ENCODE results near the gene TTYH3.

DNA sequence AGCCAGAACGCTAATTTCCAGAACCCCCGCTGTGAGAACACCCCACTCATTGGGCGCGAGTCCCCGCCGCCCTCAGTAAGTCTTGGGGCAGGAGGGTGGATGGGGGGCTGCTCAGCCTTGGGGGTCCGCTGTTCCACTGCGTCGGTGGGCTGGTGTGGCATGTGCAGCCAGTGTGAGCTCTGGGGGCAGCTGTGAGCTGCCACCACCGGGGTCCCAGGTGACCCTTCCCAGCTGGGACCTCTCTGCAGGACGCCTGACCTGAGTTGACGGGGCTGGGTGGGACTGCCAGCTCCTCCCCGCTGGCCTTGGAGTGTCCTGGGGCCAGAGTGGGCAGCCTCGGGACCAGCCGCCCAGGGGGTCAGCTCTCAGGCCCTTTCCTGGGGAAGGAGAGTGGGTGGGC, 27.2 kb downstream of the TTYH3 start:
- TF ChIP-seq, protein P1, sequence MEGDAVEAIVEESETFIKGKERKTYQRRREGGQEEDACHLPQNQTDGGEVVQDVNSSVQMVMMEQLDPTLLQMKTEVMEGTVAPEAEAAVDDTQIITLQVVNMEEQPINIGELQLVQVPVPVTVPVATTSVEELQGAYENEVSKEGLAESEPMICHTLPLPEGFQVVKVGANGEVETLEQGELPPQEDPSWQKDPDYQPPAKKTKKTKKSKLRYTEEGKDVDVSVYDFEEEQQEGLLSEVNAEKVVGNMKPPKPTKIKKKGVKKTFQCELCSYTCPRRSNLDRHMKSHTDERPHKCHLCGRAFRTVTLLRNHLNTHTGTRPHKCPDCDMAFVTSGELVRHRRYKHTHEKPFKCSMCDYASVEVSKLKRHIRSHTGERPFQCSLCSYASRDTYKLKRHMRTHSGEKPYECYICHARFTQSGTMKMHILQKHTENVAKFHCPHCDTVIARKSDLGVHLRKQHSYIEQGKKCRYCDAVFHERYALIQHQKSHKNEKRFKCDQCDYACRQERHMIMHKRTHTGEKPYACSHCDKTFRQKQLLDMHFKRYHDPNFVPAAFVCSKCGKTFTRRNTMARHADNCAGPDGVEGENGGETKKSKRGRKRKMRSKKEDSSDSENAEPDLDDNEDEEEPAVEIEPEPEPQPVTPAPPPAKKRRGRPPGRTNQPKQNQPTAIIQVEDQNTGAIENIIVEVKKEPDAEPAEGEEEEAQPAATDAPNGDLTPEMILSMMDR (IDR thresholded peaks at IDR 0.05), result no peak
- no peak for TF ChIP-seq POLR2A (IDR thresholded peaks at IDR 0.05)
- no peak for TF ChIP-seq POLR2AphosphoS5 (IDR thresholded peaks at IDR 0.05; ENCODE audit: insufficient read depth in 1 of 2, low read depth in 1 of 2)

Measured in vagina (tissue), 2 donors.